Heart left ventricle (tissue), 16 donors: Measurements from ENCODE around the gene AAK1. TPM values are rescaled to one million over a fixed set of nuclear protein-coding genes. Genes with fewer than 3 reads are reported as not detected.

ENCODE experiments used
- ATAC-seq, 4 donors: fragments of 200-7000 bp; cut with Tn5 transposase; one replicate each; pipeline ENCODE4 v1.9.1; 2020 to 2022; ENCODE audit warnings: moderate library complexity in 4 of 4, mild to moderate bottlenecking in 3 of 4, moderate number of reproducible peaks in 1 of 4
- DNase-seq, 5 donors: peaks; one replicate each; pipeline ENCODE4 v3.0.0-alpha.2; 2020
- H3K27ac ChIP-seq, 12 donors: fragments of 200-600 bp; sonication (generic) in 4 of 12; one replicate each; pipeline versions ENCODE4 v1.5.0 to v1.8.0; 2016 to 2022; ENCODE audit warnings: mild to moderate bottlenecking in 2 of 12
- H3K27me3 ChIP-seq, 9 donors: fragments of 200-600 bp; sonication (generic) in 2 of 9; one replicate each; pipeline versions ENCODE4 v1.5.1 to v1.8.0; 2016 to 2022; ENCODE audit warnings: mild to moderate bottlenecking in 3 of 9
- H3K36me3 ChIP-seq, 9 donors: fragments of 200-600 bp; sonication (generic) in 2 of 9; one replicate each; pipeline versions ENCODE4 v1.5.0 to v1.8.0; 2018 to 2022; ENCODE audit warnings: mild to moderate bottlenecking in 2 of 9
- H3K4me1 ChIP-seq, 12 donors: fragments of 200-600 bp; sonication (generic) in 4 of 12; one replicate each; pipeline versions ENCODE4 v1.5.0 to v1.8.0; 2016 to 2022; ENCODE audit warnings: mild to moderate bottlenecking in 3 of 12
- H3K4me3 ChIP-seq, 12 donors: fragments of 200-600 bp; sonication (generic) in 4 of 12; one replicate each; pipeline versions ENCODE4 v1.5.0 to v1.8.0; 2017 to 2022; ENCODE audit warnings: mild to moderate bottlenecking in 9 of 12, moderate library complexity in 4 of 12
- H3K9me3 ChIP-seq, 12 donors: fragments of 200-600 bp; sonication (generic) in 4 of 12; one replicate each; pipeline versions ENCODE4 v1.5.0 to v1.8.0; 2016 to 2022; ENCODE audit warnings: mild to moderate bottlenecking in 1 of 12
- CTCF ChIP-seq, 12 donors: fragments of 200-600 bp; sonication (generic) in 4 of 12; IDR thresholded peaks; one replicate each; pipeline versions ENCODE4 v1.5.0 to v1.8.0; 2018 to 2022; ENCODE audit warnings: antibody characterized with exemption in 12 of 12, mild to moderate bottlenecking in 5 of 12
- POLR2A ChIP-seq, 2 donors: fragments of 450-650 bp; IDR thresholded peaks; one replicate each; pipeline ENCODE4 v1.6.1; 2017; ENCODE audit warnings: antibody characterized with exemption in 2 of 2, mild to moderate bottlenecking in 2 of 2, moderate library complexity in 2 of 2
- WGBS, 4 donors: extraction: QIAGEN DNeasy Blood & Tissue Kit in 2 of 4; methylation state at CpG; one replicate each; pipeline versions ENCODE4 v1.1.5 to v1.1.7; 2013 to 2018; 5-methylcytosine and 5-hydroxymethylcytosine counted together
- intact Hi-C, 10 donors: fragments of 100-400 bp; cut with DNase I; formaldehyde crosslinking; loops; one replicate each; pipeline versions ENCODE4 v1.11.1 to v1.14.2; 2022
- polyA plus RNA-seq, 2 donors: library from polyadenylated mRNA; stranded (reverse); fragments of 200-250 nt; gene quantifications; one replicate each; pipeline ENCODE4 v1.2.3, GENCODE V29; 2013
- total RNA-seq, 9 donors: library from RNA; depleted of rRNA in 2 of 9; stranded (reverse); fragments of >200 nt in 2 of 9; fragmentation: NEBNext Ultra II Directional in 3 of 9; extraction: Animal tissue kit (Norgen Biotek cat#: 25700) in 3 of 9; gene quantifications; one replicate each; pipeline versions ENCODE4 v1.1.0 to v1.2.4, GENCODE V29; 2016 to 2023
- donor health status: ischemic (EF 13 %, LVEDD 7.1; RV severe dilation, severe dysfunction).
- donor health status: healthy with polysubstance abuse.
- donor health status: DM: no; HTN: yes; CAD: no.
- donor health status: DM: no; HTN: no; CAD: no.
- donor health status: ischemic (EF 25% LVEDD 6.9; RV normal size, moderate dysfunction).
- donor health status: ischemic (EF 25% LVEDD 5.7; RV mildly dilated, moderate dysfunction).
- donor health status: healthy.
- donor health status: DM: yes; HTN: yes; CAD: no.
- donor health status: ischemic (EF 35%, LVEDD 5.7; RV mildly dilated, moderate dysfunction).
- donor health status: nonischemic (EF 11% LVEDD 7.7; RV severe dilation, severe dysfunction).
- donor health status: DM: yes; HTN: yes; CAD: no.
- donor health status: PGD.
- donor health status: ischemic (EF 29% LVEDD 5.4; RV normal size, mild dysfunction).
- donor health status: nonischemic (EF 23%, LVEDD 6.1; RV moderate dilation, normal function).

Gene AAK1
- total and polyA plus RNA-seq, 11 donors, result 34.4 to 167 (median 122) TPM

GRCh38 chr2:69544951-69545350 is 98.6 kb downstream of the AAK1 start:
- Histone ChIP-seq H3K36me3 (peaks cover 0 to 50% (median 39%) of the 10 kb centered on the region in 9 donors), H3K27me3 (no peaks in the 10 kb centered on the region), H3K27ac (no peak overlapping the region), H3K4me1 (peaks cover 0 to 41% (median 11%) of the 10 kb centered on the region in 12 donors), H3K4me3 (no peak overlapping the region), H3K9me3 (peaks cover 0 to 14% (median 0%) of the 10 kb centered on the region in 12 donors)
- ATAC-seq (peak in 2 of 4 donors; percentile 18 to 20), DNase-seq (no peak)
- intact Hi-C loops, result no loop called here
- TF ChIP-seq POLR2A (IDR thresholded peaks at IDR 0.05) (no peak), CTCF (IDR thresholded peaks at IDR 0.05) (no peak)
- WGBS, 4 donors, result 59 to 77% (median 62%) methylated on average over 1 of the region's 1 CpG

GRCh38 chr2:69539549-69539908 is 104.0 kb downstream of the AAK1 start:
- intact Hi-C loops, result no loop called here
- H3K27ac ChIP-seq, result no peak overlapping the region
- no peaks in the 10 kb centered on the region for H3K27me3 ChIP-seq
- no peaks in the 10 kb centered on the region for H3K9me3 ChIP-seq
- no peak overlapping the region for H3K4me3 ChIP-seq
- TF ChIP-seq POLR2A (IDR thresholded peaks at IDR 0.05) (no peak), CTCF (IDR thresholded peaks at IDR 0.05) (no peak)
- peaks cover 0 to 85% (median 67%) of the 10 kb centered on the region in 9 donors for H3K36me3 ChIP-seq
- H3K4me1 ChIP-seq, result peaks cover 4 to 43% (median 14%) of the 10 kb centered on the region in 12 donors
- ATAC-seq (no peak), DNase-seq (no peak)

- TF ChIP-seq POLR2A (IDR thresholded peaks at IDR 0.05) (no peak), CTCF (IDR thresholded peaks at IDR 0.05) (no peak)
- Histone ChIP-seq H3K27me3 (no peaks in the 10 kb centered on the region), H3K27ac (peak overlapping the region in 1 of 12 donors; percentile 15), H3K36me3 (peaks cover 0 to 85% (median 71%) of the 10 kb centered on the region in 9 donors), H3K9me3 (peaks cover 0 to 3% (median 0%) of the 10 kb centered on the region in 12 donors), H3K4me1 (peaks cover 4 to 43% (median 12%) of the 10 kb centered on the region in 12 donors), H3K4me3 (no peak overlapping the region)
- ATAC-seq (peak in 3 of 4 donors; percentile 17 to 68 (median 29)), DNase-seq (no peak)
- intact Hi-C loops, result no loop called here
- WGBS, 4 donors, result 61 to 82% (median 77%) methylated on average over 7 of the region's 7 CpGs
Observed at GRCh38 chr2:69538872-69539548, 104.5 kb downstream of the AAK1 start.

- intact Hi-C loops, result no loop called here
- Histone ChIP-seq H3K36me3 (peaks cover 0 to 85% (median 70%) of the 10 kb centered on the region in 9 donors), H3K27ac (no peak overlapping the region), H3K9me3 (peaks cover 0 to 11% (median 0%) of the 10 kb centered on the region in 12 donors), H3K4me1 (peaks cover 4 to 43% (median 12%) of the 10 kb centered on the region in 12 donors), H3K4me3 (no peak overlapping the region), H3K27me3 (no peaks in the 10 kb centered on the region)
- 97 to 100% (median 99%) methylated on average over 4 of the region's 4 CpGs for WGBS, 4 donors
- ATAC-seq (peak in 1 of 4 donors; percentile 25), DNase-seq (no peak)
- TF ChIP-seq POLR2A (IDR thresholded peaks at IDR 0.05), result no peak
- TF ChIP-seq CTCF (IDR thresholded peaks at IDR 0.05), result no peak
Observed at GRCh38 chr2:69538249-69538648, 105.3 kb downstream of the AAK1 start.
